Type B pancreatic cell (in vitro differentiated cells): ENCODE data around the gene XPR1. TPM values are rescaled to one million over a fixed set of nuclear protein-coding genes. Genes with fewer than 3 reads are reported as not detected.

Source experiments
- DNase-seq: peaks from one replicate; pipeline ENCODE4 v3.0.0; 2021; ENCODE audit warnings: mixed read lengths; ENCODE audit not compliant: unreplicated experiment; ENCODE audit errors: extremely low spot score
- H3K27ac Mint-ChIP-seq: 2 replicates; pipeline ENCODE4 v1.8.0; 2021; ENCODE audit warnings: mild to moderate bottlenecking, mixed read lengths
- H3K27me3 Mint-ChIP-seq: 2 replicates; pipeline ENCODE4 v1.8.0; 2021; ENCODE audit warnings: mixed read lengths
- H3K36me3 Mint-ChIP-seq: 2 replicates; pipeline ENCODE4 v1.8.0; 2021; ENCODE audit warnings: mixed read lengths
- H3K4me1 Mint-ChIP-seq: one replicate; pipeline ENCODE4 v1.8.0; 2021; ENCODE audit warnings: mixed read lengths; ENCODE audit not compliant: unreplicated experiment
- H3K4me3 Mint-ChIP-seq: 2 replicates; pipeline ENCODE4 v1.8.0; 2021; ENCODE audit warnings: mild to moderate bottlenecking, mixed read lengths
- H3K9me3 Mint-ChIP-seq: 2 replicates; pipeline ENCODE4 v1.8.0; 2021; ENCODE audit warnings: mixed read lengths
- CTCF ChIP-seq: fragments of 200-600 bp; sonication (generic); conservative IDR thresholded peaks from 2 replicates; pipeline ENCODE4 v1.5.0; 2021; ENCODE audit warnings: antibody characterized with exemption, mild to moderate bottlenecking
- total RNA-seq: library from RNA; stranded (reverse); gene quantifications from 2 replicates; pipeline ENCODE4 v1.2.1, GENCODE V29; 2021; ENCODE audit warnings: low replicate concordance

The XPR1 gene
- total RNA-seq, 1 donor from 2014 or later, result 48.5 TPM

GRCh38 chr1:180889325-180889724 is 257.5 kb downstream of the XPR1 start:
- DNase-seq, result no peak
- peak; percentile 36 for TF ChIP-seq CTCF
- peaks cover 4% of the 10 kb centered on the region for H3K36me3 Mint-ChIP-seq
- no peak overlapping the region for H3K4me3 Mint-ChIP-seq
- H3K9me3 Mint-ChIP-seq, result no peaks in the 10 kb centered on the region
- H3K27me3 Mint-ChIP-seq, result no peaks in the 10 kb centered on the region
- H3K27ac Mint-ChIP-seq, result no peak overlapping the region
- H3K4me1 Mint-ChIP-seq, result no peaks in the 10 kb centered on the region

- H3K27me3 Mint-ChIP-seq, result no peaks in the 10 kb centered on the region
- no peak for DNase-seq
- H3K4me1 Mint-ChIP-seq, result no peaks in the 10 kb centered on the region
- H3K36me3 Mint-ChIP-seq, result peaks cover 4% of the 10 kb centered on the region
- no peak for TF ChIP-seq CTCF
- peaks cover 4% of the 10 kb centered on the region for H3K9me3 Mint-ChIP-seq
- H3K27ac Mint-ChIP-seq, result no peak overlapping the region
- H3K4me3 Mint-ChIP-seq, result no peak overlapping the region
Measured at GRCh38 chr1:180892272-180892671, 260.4 kb downstream of the XPR1 start.

- peaks cover 2% of the 10 kb centered on the region for H3K36me3 Mint-ChIP-seq
- no peak overlapping the region for H3K27ac Mint-ChIP-seq
- peaks cover 4% of the 10 kb centered on the region for H3K9me3 Mint-ChIP-seq
- H3K27me3 Mint-ChIP-seq, result no peaks in the 10 kb centered on the region
- H3K4me3 Mint-ChIP-seq, result no peak overlapping the region
- H3K4me1 Mint-ChIP-seq, result no peaks in the 10 kb centered on the region
- no peak for TF ChIP-seq CTCF
- no peak for DNase-seq
Measured at GRCh38 chr1:180892675-180893074, 260.9 kb downstream of the XPR1 start.

GRCh38 chr1:180893614-180894013 is 261.8 kb downstream of the XPR1 start:
- Mint-ChIP-seq H3K27me3 (no peaks in the 10 kb centered on the region), H3K36me3 (no peaks in the 10 kb centered on the region), H3K4me3 (no peak overlapping the region), H3K9me3 (peaks cover 4% of the 10 kb centered on the region), H3K27ac (no peak overlapping the region), H3K4me1 (peaks cover 8% of the 10 kb centered on the region)
- no peak for DNase-seq
- no peak for TF ChIP-seq CTCF

- Mint-ChIP-seq H3K27me3 (no peaks in the 10 kb centered on the region), H3K27ac (no peak overlapping the region), H3K4me3 (no peak overlapping the region), H3K36me3 (no peaks in the 10 kb centered on the region), H3K9me3 (peaks cover 4% of the 10 kb centered on the region), H3K4me1 (peaks cover 15% of the 10 kb centered on the region)
- no peak for TF ChIP-seq CTCF
- DNase-seq, result no peak
Measured at GRCh38 chr1:180896161-180896560, 264.3 kb downstream of the XPR1 start.
